Common myeloid progenitor, CD34-positive (primary cell): Measurements from ENCODE around the gene CSNK1D.

Experiments used
- CTCF ChIA-PET: fragments of 350-600 bp; sonication (Branson Sonifier 250); formaldehyde crosslinking; loops from one replicate; lab custom pipeline; 2021; ENCODE audit warnings: antibody characterized with exemption; lab: Charles Lee
- POLR2A ChIA-PET: fragments of 350-600 bp; sonication (Branson Sonifier 250); formaldehyde crosslinking; loops from one replicate; lab custom pipeline; 2021; ENCODE audit warnings: antibody characterized with exemption; lab: Charles Lee
- DNase-seq, 3 donors: peaks; one replicate each; pipeline versions ENCODE4 v3.0.0 to v3.0.0-alpha.2; 2013
- H3K27ac ChIP-seq, 2 experiments: 1 replicate in 1 of 2; 2 replicates in 1 of 2; pipeline ENCODE4 v1.7.0; 2013; ENCODE audit warnings: inconsistent platforms in 2 of 2, low read length in 2 of 2, mild to moderate bottlenecking in 2 of 2, low read depth in 1 of 2, moderate library complexity in 1 of 2; ENCODE audit not compliant: severe bottlenecking in 2 of 2, insufficient read depth in 1 of 2, poor library complexity in 1 of 2
- H3K27me3 ChIP-seq, 5 experiments: replicated peaks in 2 of 5; 1 replicate in 3 of 5; 2 replicates in 2 of 5; pipeline versions ENCODE4 v1.6.1 to v1.7.0; 2013; ENCODE audit warnings: low read length in 4 of 5, mild to moderate bottlenecking in 2 of 5, moderate library complexity in 2 of 5, inconsistent platforms in 1 of 5; ENCODE audit not compliant: insufficient read depth in 5 of 5, control insufficient read depth in 4 of 5
- H3K36me3 ChIP-seq, 4 experiments: 1 replicate in 2 of 4; 2 replicates in 2 of 4; pipeline versions ENCODE4 v1.6.1 to v1.7.0; 2013; ENCODE audit warnings: low read length in 3 of 4, control low read depth in 1 of 4, mild to moderate bottlenecking in 1 of 4; ENCODE audit not compliant: control insufficient read depth in 4 of 4, insufficient read depth in 4 of 4
- H3K4me1 ChIP-seq, 4 experiments: 1 replicate in 3 of 4; 2 replicates in 1 of 4; pipeline versions ENCODE4 v1.6.1 to v1.7.1; 2013; ENCODE audit warnings: low read length in 3 of 4, mild to moderate bottlenecking in 3 of 4, control low read depth in 1 of 4, inconsistent platforms in 1 of 4, moderate library complexity in 1 of 4; ENCODE audit not compliant: control insufficient read depth in 4 of 4, insufficient read depth in 4 of 4; ENCODE audit errors: control extremely low read depth in 1 of 4
- H3K4me3 ChIP-seq, 7 experiments: 1 replicate in 4 of 7; 2 replicates in 3 of 7; pipeline versions ENCODE4 v1.5.1 to v1.7.0; 2013; ENCODE audit warnings: mild to moderate bottlenecking in 7 of 7, low read length in 6 of 7, moderate library complexity in 6 of 7, inconsistent platforms in 2 of 7, low read depth in 2 of 7, control low read depth in 1 of 7; ENCODE audit not compliant: insufficient read depth in 4 of 7, control insufficient read depth in 1 of 7; ENCODE audit errors: extremely low read depth in 1 of 7
- H3K9me3 ChIP-seq, 5 experiments: 1 replicate in 4 of 5; 2 replicates in 1 of 5; pipeline versions ENCODE4 v1.6.1 to v1.7.1; 2013; ENCODE audit warnings: low read length in 4 of 5, mild to moderate bottlenecking in 2 of 5, inconsistent platforms in 1 of 5, low read depth in 1 of 5, moderate library complexity in 1 of 5; ENCODE audit not compliant: control insufficient read depth in 4 of 5, insufficient read depth in 2 of 5; ENCODE audit errors: control extremely low read depth in 1 of 5
- WGBS: methylation state at CpG from one replicate; pipeline ENCODE4 v1.1.5; 2013; ENCODE audit not compliant: insufficient coverage; 5-methylcytosine and 5-hydroxymethylcytosine counted together

The CSNK1D gene

GRCh38 chr17:82202981-82203380 lies 70.5 kb downstream of the CSNK1D start:
- ChIA-PET CTCF (interaction anchor here (1.1 to 2.1 kb wide), 4 partner anchors 9 to 38 kb away, joined by 3 to 8 read pairs (median 4); partner anchors contain the start of gene CCDC57), POLR2A (interaction anchor here (0.6 kb wide), 1 partner anchor 113 kb away, joined by 4 read pairs; no protein-coding TSS in a partner anchor)
- H3K36me3 ChIP-seq, result peaks cover 0 to 8% (median under 1%) of the 10 kb centered on the region in 4 experiments
- H3K27me3 ChIP-seq, result no peaks in the 10 kb centered on the region
- no peaks in the 10 kb centered on the region for H3K9me3 ChIP-seq
- peak in 1 of 3 donors; percentile 10 for DNase-seq
- no peak overlapping the region for H3K4me3 ChIP-seq
- WGBS, result 49% methylated on average over 2 of the region's 10 CpGs
- no peak overlapping the region for H3K27ac ChIP-seq
- peaks cover 2 to 41% (median 30%) of the 10 kb centered on the region in 4 experiments for H3K4me1 ChIP-seq

GRCh38 chr17:82201498-82201910 lies 72.0 kb downstream of the CSNK1D start:
- CTCF ChIA-PET, result interaction anchor here (0.8 to 1.5 kb wide), 7 partner anchors 12 to 164 kb away, joined by 3 to 6 read pairs (median 3); partner anchors contain the start of genes CCDC57 and DCXR
- H3K4me1 ChIP-seq, result peaks cover 2 to 40% (median 29%) of the 10 kb centered on the region in 4 experiments
- H3K27me3 ChIP-seq, result no peaks in the 10 kb centered on the region
- peak overlapping the region in 3 of 7 experiments; percentile 6 to 20 (median 11) for H3K4me3 ChIP-seq
- POLR2A ChIA-PET, result interaction anchor here (0.9 to 1.2 kb wide), 2 partner anchors 30 to 97 kb away, joined by 3 to 5 read pairs; no protein-coding TSS in a partner anchor
- DNase-seq, result no peak
- peaks cover 0 to 18% (median 6%) of the 10 kb centered on the region in 4 experiments for H3K36me3 ChIP-seq
- 97% methylated on average over 20 of the region's 23 CpGs for WGBS
- H3K9me3 ChIP-seq, result no peaks in the 10 kb centered on the region
- no peak overlapping the region for H3K27ac ChIP-seq

GRCh38 chr17:82200743-82201497 lies 72.6 kb downstream of the CSNK1D start:
- POLR2A ChIA-PET, result interaction anchor here (0.9 to 1.2 kb wide), 3 partner anchors 16 to 97 kb away, joined by 3 to 5 read pairs (median 3); no protein-coding TSS in a partner anchor
- peak; percentile 80 to 97 (median 97) for DNase-seq
- CTCF ChIA-PET, result interaction anchor here (0.6 to 1.5 kb wide), 10 partner anchors 12 to 170 kb away, joined by 3 to 6 read pairs (median 4); partner anchors contain the start of genes CCDC57 and DCXR

GRCh38 chr17:82200135-82200534 lies 73.4 kb downstream of the CSNK1D start:
- POLR2A ChIA-PET, result interaction anchor here (1.1 to 1.2 kb wide), 2 partner anchors 17 to 31 kb away, joined by 3 to 5 read pairs; no protein-coding TSS in a partner anchor
- WGBS, result 95% methylated on average over 16 of the region's 17 CpGs

More at GRCh38 chr17:82200743-82201497, 72.6 kb downstream of the CSNK1D start:
- Histone ChIP-seq H3K9me3 (no peaks in the 10 kb centered on the region), H3K36me3 (peaks cover 0 to 24% (median 8%) of the 10 kb centered on the region in 4 experiments), H3K4me1 (peaks cover 0 to 34% (median 24%) of the 10 kb centered on the region in 4 experiments), H3K4me3 (peak overlapping the region in 3 of 7 experiments; percentile 6 to 20 (median 11)), H3K27me3 (no peaks in the 10 kb centered on the region), H3K27ac (peak overlapping the region in 1 of 2 experiments; percentile 49)
- 93% methylated on average over 3 of the region's 13 CpGs for WGBS

DNA sequence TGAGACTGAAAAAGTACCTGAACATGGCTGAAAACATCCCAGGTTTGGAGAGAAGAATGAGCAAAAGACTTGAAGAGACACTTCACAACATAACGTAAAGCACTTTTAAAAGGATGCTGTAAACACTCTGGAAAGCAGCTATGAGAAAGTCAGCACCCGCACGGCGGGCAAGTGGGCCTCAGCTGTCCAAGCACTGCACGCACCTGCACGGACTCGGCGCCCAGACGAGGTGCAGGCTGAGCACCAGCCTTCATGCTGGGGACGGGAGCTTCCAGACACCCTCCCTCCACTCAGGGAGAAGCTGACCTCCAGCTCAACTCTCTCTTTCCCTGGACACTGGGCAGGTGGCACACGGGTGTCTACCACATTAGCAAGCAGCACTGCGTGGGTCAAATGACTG lies 74.0 kb downstream of the CSNK1D start:
- ChIA-PET POLR2A (no interaction called here), CTCF (interaction anchor here (0.8 to 1.7 kb wide), 5 partner anchors 8 to 45 kb away, joined by 3 to 4 read pairs (median 3); no protein-coding TSS in a partner anchor)
- H3K4me3 ChIP-seq, result no peak overlapping the region
- DNase-seq, result no peak
- peaks cover 0 to 25% (median 22%) of the 10 kb centered on the region in 4 experiments for H3K4me1 ChIP-seq
- H3K36me3 ChIP-seq, result peaks cover 2 to 37% (median 13%) of the 10 kb centered on the region in 4 experiments
- WGBS, result 95% methylated on average over 9 of the region's 12 CpGs
- no peaks in the 10 kb centered on the region for H3K27me3 ChIP-seq
- no peak overlapping the region for H3K27ac ChIP-seq
- no peaks in the 10 kb centered on the region for H3K9me3 ChIP-seq

More at GRCh38 chr17:82200135-82200534, 73.4 kb downstream of the CSNK1D start:
- Histone ChIP-seq H3K27ac (peak overlapping the region; percentile 20 to 49), H3K4me1 (peaks cover 0 to 26% (median 22%) of the 10 kb centered on the region in 4 experiments), H3K27me3 (no peaks in the 10 kb centered on the region), H3K36me3 (peaks cover 0 to 31% (median 10%) of the 10 kb centered on the region in 4 experiments), H3K4me3 (no peak overlapping the region), H3K9me3 (no peaks in the 10 kb centered on the region)
- CTCF ChIA-PET, result interaction anchor here (0.9 to 1.7 kb wide), 7 partner anchors 9 to 170 kb away, joined by 3 to 6 read pairs (median 4); partner anchors contain the start of gene CCDC57
- peak in 1 of 3 donors; percentile 17 for DNase-seq

DNA sequence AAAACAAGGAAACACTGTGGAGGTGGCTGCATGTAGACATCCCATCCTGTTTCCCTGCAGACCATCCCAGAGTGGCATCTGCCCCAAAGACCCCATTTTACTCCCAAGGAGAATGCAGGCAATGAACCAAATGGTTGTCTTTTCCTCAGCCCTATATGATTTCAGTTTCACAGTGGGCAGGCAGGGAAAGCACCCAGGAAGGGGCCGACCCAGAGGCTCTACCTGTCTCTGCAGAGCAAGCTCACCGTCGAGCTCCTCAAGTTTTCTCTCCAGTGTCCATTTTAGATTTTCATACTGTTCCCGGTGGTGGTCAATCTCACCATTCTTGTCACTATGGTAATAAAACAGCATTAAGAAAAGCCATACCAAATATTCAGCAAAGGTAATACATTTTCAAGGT lies 75.4 kb downstream of the CSNK1D start:
- Histone ChIP-seq H3K9me3 (no peaks in the 10 kb centered on the region), H3K27ac (no peak overlapping the region), H3K4me3 (no peak overlapping the region), H3K27me3 (no peaks in the 10 kb centered on the region), H3K36me3 (peaks cover 4 to 46% (median 20%) of the 10 kb centered on the region in 4 experiments), H3K4me1 (peaks cover 0 to 23% (median 22%) of the 10 kb centered on the region in 4 experiments)
- DNase-seq, result no peak
- POLR2A ChIA-PET, result no interaction called here
- CTCF ChIA-PET, result no interaction called here
- WGBS, result 96% methylated on average over 2 of the region's 4 CpGs
